IPS-18c (cell line): ENCODE data around the gene ZNF407.
"Not testable (repeated sequence)": the region's sequence is repeated elsewhere in the genome, so short reads cannot be mapped to it uniquely, and the experiment has no call there.

ENCODE experiments used
- H3K4me3 ChIP-seq: 2 replicates; pipeline ENCODE4 v1.7.0; 2013; ENCODE audit warnings: low read depth, mild to moderate bottlenecking, low read length, moderate library complexity; ENCODE audit not compliant: insufficient read depth
- H3K9me3 ChIP-seq: one replicate; pipeline ENCODE4 v1.6.1; 2013; ENCODE audit warnings: mild to moderate bottlenecking, low read length, moderate library complexity; ENCODE audit not compliant: control insufficient read depth, insufficient read depth

Gene ZNF407

GRCh38 chr18:74957588-74958224 is 360.0 kb downstream of the ZNF407 start:
- no peaks in the 10 kb centered on the region for H3K9me3 ChIP-seq
- no peak overlapping the region for H3K4me3 ChIP-seq

DNA sequence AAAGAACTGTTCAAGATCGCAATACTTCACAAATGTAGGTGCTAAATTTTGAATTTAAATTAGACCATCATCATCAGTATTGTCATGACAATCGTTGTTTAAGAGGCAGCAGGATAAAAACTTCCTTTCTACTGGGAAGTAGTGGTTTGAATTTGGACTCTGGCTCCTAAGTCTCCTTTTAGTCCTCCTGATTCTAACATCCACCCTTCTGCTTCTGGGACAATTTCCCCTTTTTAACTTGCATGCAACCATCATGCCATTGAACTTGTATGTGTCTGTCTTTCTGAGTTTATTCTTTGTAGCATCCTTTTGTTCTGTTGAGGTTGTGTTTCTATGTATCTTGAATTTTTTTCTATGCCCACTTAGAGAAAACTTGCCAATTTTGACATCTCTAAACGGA is 361.5 kb downstream of the ZNF407 start:
- H3K9me3 ChIP-seq: no peaks in the 10 kb centered on the region
- no peak overlapping the region for H3K4me3 ChIP-seq

GRCh38 chr18:74961596-74961995 is 363.9 kb downstream of the ZNF407 start:
- no peak overlapping the region for H3K4me3 ChIP-seq
- no peaks in the 10 kb centered on the region for H3K9me3 ChIP-seq

DNA sequence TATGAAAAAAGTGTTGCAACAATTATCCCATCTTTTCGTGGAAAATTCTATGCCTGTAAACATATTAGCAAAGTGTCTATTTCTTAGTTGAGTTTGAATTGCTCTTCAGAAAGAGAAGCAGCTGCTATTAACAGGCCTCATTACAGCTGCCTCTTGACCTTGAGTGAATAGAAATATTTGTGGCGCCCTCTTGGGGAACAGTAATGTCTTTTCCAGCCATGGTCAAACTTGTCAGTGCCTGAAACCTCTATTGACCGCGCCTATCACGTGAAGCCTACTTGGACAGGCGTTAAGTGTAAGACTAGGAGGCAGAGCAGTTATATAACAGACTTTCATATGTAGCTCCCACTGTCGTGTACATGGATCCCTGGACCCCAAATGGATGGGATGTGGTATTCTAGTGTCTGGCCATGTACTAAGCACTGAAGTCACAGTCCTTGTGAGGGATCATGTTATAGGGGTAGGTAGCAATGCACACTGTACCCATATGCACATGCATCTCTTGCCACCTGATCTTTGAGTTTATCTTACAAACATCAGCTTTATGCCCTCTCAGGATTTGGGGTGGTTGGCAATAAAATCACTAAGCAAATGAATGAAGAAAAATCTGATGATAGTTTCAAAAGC is 366.3 kb downstream of the ZNF407 start:
- Histone ChIP-seq H3K4me3 (no peak overlapping the region), H3K9me3 (no peaks in the 10 kb centered on the region)

DNA sequence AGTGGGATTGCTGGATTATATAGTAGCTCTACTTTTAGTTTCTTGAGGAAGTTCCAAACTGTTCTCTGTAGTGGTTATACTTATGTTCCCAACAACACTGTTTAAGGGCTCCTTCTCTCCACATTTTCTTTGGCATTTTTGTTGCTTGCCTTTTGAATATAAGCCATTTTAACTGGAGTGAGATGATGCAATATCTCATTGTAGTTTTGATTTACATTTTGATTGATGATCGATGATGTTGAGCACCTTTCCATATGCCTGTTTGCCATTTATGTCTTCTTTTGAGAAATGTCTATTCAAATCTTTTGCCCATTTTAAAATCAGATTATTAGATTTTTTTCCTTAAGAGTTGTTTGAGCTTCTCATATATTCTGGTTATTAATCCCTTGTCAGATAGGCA is 368.0 kb downstream of the ZNF407 start:
- no peak overlapping the region for H3K4me3 ChIP-seq
- no peaks in the 10 kb centered on the region for H3K9me3 ChIP-seq

DNA sequence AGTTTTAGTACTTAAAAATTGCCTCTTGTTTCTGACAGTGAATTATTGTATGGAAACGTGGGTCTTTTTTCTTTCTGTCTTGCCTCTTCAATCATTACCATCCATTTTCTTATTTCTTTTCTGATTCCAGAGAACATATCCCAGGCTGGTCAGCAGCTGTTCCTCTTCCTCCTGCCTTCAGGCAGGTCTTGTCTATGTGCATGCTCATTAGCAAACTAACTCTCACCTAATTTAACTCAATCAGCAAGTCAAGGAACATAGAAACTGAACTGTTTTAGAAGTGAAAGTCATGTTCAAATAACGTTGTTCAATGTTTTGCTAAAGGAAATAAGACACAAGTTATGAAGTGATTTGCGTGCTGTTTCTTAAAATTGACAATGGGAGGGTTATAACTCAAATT is 369.8 kb downstream of the ZNF407 start:
- Histone ChIP-seq H3K9me3 (no peaks in the 10 kb centered on the region), H3K4me3 (no peak overlapping the region)

GRCh38 chr18:74967979-74968378 is 370.3 kb downstream of the ZNF407 start:
- no peaks in the 10 kb centered on the region for H3K9me3 ChIP-seq
- no peak overlapping the region for H3K4me3 ChIP-seq

- H3K9me3 ChIP-seq, H3K4me3 ChIP-seq: not testable (repeated sequence)
Measured at GRCh38 chr18:74971358-74971757, 373.7 kb downstream of the ZNF407 start.

- H3K9me3 ChIP-seq, H3K4me3 ChIP-seq: not testable (repeated sequence)
Measured at GRCh38 chr18:74971776-74972175, 374.1 kb downstream of the ZNF407 start.

DNA sequence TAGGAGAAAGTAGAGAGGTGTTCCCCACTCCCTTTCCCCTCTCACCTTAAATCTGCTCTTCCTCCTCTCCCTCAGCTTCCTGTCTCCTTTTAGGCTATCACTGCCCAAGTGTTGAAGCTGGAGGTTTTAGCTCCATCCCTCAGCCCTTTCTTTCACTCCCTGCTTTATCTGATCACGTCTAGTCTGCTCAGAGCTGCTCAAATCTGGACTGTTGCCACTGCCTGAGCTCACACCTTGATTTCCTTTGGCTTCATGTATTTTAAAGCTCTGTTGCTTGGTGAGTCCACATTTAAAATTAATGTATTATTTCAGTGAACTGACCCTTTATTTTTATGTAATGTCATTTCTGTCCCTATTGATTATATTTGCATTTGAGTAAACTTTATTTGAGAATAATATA is 374.7 kb downstream of the ZNF407 start:
- Histone ChIP-seq H3K4me3 (no peak overlapping the region), H3K9me3 (no peaks in the 10 kb centered on the region)

DNA sequence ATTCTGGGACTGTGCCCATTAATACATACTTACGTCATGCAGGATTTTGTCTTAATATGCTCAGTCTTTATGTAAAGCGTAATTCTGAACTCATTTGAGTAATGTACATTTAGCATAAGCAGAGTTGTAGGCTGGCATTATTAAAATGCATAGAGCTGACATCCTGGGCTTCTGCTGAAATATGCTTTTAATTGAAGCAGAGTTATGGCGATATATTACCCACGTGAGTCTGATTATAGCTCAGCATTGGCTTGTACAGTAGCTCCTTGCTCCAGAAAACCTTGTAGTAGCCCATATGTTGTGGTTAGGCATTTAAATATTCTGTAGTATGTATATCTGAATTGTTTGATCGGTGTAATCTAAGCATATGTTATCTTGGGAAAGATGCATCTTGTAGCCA is 377.3 kb downstream of the ZNF407 start:
- Histone ChIP-seq H3K4me3 (no peak overlapping the region), H3K9me3 (no peaks in the 10 kb centered on the region)

GRCh38 chr18:74976331-74976909 is 378.8 kb downstream of the ZNF407 start:
- H3K9me3 ChIP-seq: no peaks in the 10 kb centered on the region
- H3K4me3 ChIP-seq: no peak overlapping the region

- H3K4me3 ChIP-seq: no peak overlapping the region
- no peaks in the 10 kb centered on the region for H3K9me3 ChIP-seq
Measured at GRCh38 chr18:74977041-74977440, 379.4 kb downstream of the ZNF407 start.

GRCh38 chr18:74980669-74981068 is 383.0 kb downstream of the ZNF407 start:
- H3K9me3 ChIP-seq: no peaks in the 10 kb centered on the region
- no peak overlapping the region for H3K4me3 ChIP-seq

- H3K4me3 ChIP-seq: no peak overlapping the region
- H3K9me3 ChIP-seq: no peaks in the 10 kb centered on the region
Measured at GRCh38 chr18:74981476-74981875, 383.8 kb downstream of the ZNF407 start.

- no peak overlapping the region for H3K4me3 ChIP-seq
- H3K9me3 ChIP-seq: no peaks in the 10 kb centered on the region
Measured at GRCh38 chr18:74982946-74983635, 385.4 kb downstream of the ZNF407 start.

- no peaks in the 10 kb centered on the region for H3K9me3 ChIP-seq
- H3K4me3 ChIP-seq: no peak overlapping the region
Measured at GRCh38 chr18:74989134-74989533, 391.5 kb downstream of the ZNF407 start.

DNA sequence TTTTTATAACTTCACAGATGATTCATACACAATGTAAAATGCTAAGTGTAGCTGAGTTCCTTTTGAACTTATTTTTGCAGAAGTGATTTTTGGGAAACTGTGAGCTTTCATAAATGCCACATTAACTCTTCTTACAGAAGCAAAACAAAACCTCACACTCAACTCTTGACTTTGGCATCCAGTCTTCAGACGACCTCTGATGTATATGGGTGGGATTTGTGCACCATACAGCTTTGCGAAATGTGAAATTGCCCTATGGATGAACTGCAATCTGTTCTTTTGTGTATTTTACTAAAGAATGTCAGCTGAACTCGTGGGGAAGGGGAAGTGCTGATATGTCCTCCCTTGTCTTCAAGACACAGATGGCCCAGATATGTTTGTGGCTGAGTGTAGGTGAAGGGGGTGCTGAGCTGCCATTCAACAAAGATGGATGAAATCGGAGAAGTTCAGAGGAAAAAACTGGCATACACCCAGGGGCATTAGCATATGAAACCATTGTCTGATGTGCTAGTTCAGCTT is 393.0 kb downstream of the ZNF407 start:
- no peaks in the 10 kb centered on the region for H3K9me3 ChIP-seq
- no peak overlapping the region for H3K4me3 ChIP-seq
